HL-60 (cell line): ENCODE measurements around the gene MOB3B.

ENCODE experiments used
- POLR2AphosphoS5 ChIP-seq: IDR thresholded peaks from 2 replicates; pipeline ENCODE4 v1.6.1; 2012; ENCODE audit warnings: low read depth
- TF ChIP-seq, protein P1 (sequence below): IDR thresholded peaks from one replicate; pipeline ENCODE4 v1.5.1; 2011; ENCODE audit warnings: low read length, control low read depth, inconsistent platforms; ENCODE audit not compliant: insufficient read depth
- TF ChIP-seq, protein P2 (sequence below): IDR thresholded peaks from 2 replicates; pipeline ENCODE4 v1.6.1; 2012; ENCODE audit warnings: low read depth; ENCODE audit not compliant: insufficient replicate concordance

DNA sequence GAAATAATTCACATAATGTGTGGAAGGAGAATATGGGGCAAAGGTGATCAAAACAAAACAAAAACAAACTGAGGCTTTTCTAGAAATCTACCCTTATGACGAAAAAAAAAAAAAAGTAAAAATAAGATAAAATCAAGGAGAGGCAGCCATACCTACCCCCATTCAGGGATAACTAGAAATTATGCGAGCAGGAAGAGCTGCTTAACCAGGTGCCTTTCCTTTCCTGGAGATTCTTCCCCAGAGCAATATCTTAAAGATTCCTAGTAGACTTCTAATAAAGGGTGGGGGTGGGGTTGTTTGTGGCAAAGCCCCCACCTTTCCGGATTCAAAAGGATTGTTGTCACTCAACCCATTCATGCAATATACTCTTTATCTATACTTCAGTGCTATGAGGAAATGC lies 117.5 kb downstream of the MOB3B start:
- TF ChIP-seq, protein P1, sequence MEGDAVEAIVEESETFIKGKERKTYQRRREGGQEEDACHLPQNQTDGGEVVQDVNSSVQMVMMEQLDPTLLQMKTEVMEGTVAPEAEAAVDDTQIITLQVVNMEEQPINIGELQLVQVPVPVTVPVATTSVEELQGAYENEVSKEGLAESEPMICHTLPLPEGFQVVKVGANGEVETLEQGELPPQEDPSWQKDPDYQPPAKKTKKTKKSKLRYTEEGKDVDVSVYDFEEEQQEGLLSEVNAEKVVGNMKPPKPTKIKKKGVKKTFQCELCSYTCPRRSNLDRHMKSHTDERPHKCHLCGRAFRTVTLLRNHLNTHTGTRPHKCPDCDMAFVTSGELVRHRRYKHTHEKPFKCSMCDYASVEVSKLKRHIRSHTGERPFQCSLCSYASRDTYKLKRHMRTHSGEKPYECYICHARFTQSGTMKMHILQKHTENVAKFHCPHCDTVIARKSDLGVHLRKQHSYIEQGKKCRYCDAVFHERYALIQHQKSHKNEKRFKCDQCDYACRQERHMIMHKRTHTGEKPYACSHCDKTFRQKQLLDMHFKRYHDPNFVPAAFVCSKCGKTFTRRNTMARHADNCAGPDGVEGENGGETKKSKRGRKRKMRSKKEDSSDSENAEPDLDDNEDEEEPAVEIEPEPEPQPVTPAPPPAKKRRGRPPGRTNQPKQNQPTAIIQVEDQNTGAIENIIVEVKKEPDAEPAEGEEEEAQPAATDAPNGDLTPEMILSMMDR, result no peak
- TF ChIP-seq, protein P2, sequence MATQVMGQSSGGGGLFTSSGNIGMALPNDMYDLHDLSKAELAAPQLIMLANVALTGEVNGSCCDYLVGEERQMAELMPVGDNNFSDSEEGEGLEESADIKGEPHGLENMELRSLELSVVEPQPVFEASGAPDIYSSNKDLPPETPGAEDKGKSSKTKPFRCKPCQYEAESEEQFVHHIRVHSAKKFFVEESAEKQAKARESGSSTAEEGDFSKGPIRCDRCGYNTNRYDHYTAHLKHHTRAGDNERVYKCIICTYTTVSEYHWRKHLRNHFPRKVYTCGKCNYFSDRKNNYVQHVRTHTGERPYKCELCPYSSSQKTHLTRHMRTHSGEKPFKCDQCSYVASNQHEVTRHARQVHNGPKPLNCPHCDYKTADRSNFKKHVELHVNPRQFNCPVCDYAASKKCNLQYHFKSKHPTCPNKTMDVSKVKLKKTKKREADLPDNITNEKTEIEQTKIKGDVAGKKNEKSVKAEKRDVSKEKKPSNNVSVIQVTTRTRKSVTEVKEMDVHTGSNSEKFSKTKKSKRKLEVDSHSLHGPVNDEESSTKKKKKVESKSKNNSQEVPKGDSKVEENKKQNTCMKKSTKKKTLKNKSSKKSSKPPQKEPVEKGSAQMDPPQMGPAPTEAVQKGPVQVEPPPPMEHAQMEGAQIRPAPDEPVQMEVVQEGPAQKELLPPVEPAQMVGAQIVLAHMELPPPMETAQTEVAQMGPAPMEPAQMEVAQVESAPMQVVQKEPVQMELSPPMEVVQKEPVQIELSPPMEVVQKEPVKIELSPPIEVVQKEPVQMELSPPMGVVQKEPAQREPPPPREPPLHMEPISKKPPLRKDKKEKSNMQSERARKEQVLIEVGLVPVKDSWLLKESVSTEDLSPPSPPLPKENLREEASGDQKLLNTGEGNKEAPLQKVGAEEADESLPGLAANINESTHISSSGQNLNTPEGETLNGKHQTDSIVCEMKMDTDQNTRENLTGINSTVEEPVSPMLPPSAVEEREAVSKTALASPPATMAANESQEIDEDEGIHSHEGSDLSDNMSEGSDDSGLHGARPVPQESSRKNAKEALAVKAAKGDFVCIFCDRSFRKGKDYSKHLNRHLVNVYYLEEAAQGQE, result no peak
- no peak for TF ChIP-seq POLR2AphosphoS5
